Measurements from ENCODE around the gene TMEM150B. TPM values are rescaled to one million over a fixed set of nuclear protein-coding genes. Genes with fewer than 3 reads are reported as not detected.

The TMEM150B gene
- total RNA-seq, 1 experiment from 2014 or later = not detected

DNA sequence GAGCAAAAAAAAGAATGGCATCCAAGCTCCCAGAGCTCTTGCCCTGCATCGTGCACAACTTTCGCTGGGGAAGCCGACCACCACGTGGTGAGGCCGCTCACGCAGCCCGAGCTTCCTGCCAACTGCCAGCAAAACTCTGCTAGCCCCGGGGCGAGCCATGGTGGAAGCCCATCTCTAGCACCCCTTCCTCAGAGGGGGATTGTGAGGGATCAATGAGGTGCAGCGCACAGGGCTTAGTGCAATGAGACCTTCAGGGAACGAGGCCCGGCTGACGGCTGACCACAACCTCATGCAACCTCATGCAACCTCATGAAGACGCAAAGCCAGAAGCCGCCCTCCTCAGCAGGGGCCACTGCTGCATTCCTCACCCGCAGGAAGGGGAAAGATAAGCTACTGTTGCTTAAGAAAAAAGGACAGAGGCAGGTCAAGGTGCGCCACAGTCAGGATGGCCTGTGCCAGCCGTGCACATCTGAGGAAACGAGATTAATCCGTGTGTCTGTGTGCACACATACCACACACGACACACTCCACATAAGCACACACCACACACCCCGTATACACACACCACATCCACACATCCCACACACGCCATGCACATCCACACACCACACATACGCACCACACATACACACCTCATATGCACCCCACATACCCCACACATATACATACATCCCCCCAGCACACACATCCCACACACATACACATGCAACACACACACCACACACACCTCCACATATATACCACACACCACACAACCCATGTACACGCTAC, 54.8 kb downstream of the TMEM150B start:
- no peaks in the 10 kb centered on the region; the same call in 1 of the 2 replicates for H3K79me2 ChIP-seq (ENCODE audit: insufficient read depth, low read length)
- H4K20me1 ChIP-seq (ENCODE audit: insufficient read depth) = no peaks in the 10 kb centered on the region
- no peaks in the 10 kb centered on the region for H3K4me1 ChIP-seq (ENCODE audit: control insufficient read depth in 1 of 2, insufficient read depth in 2 of 2, low read length in 2 of 2)
- no peak for DNase-seq (ENCODE audit: low read depth, low spot score)
- ChIA-PET RAD21 (ENCODE audit: low non-redundant PET in 1 of 2, low total read pairs in 2 of 2, uncharacterized antibody in 2 of 2, unreplicated experiment in 2 of 2) (no interaction called here), POLR2A (no interaction called here), CTCF (no interaction called here)
- no peak overlapping the region for H3K9ac ChIP-seq (ENCODE audit: low read length)
- no peaks in the 10 kb centered on the region for H3K9me3 ChIP-seq (ENCODE audit: control insufficient read depth in 1 of 2, insufficient read depth in 1 of 2, low read depth in 1 of 2, low read length in 2 of 2)
- no peak overlapping the region for H3K4me2 ChIP-seq (ENCODE audit: low read length)
- intact Hi-C loops (cut with micrococcal nuclease) = no loop called here
- no peak overlapping the region for H3K4me3 ChIP-seq (replicated peaks in 1 of 2; ENCODE audit: low read depth in 1 of 2, low read length in 2 of 2)
- H3K36me3 ChIP-seq (ENCODE audit: control insufficient read depth in 1 of 2, insufficient read depth in 2 of 2, low read length in 2 of 2) = peaks cover 4 to 9% of the 10 kb centered on the region in 2 experiments; a peak in 3 of 4 replicates
- TF ChIP-seq EZH2phosphoT487 (IDR thresholded peaks at IDR 0.05; ENCODE audit: borderline replicate concordance) (no peak), SIN3A (IDR thresholded peaks at IDR 0.05; ENCODE audit: low read depth) (no peak), ZNF274 (IDR thresholded peaks at IDR 0.05; ENCODE audit: low read depth, low read length) (no peak), SP1 (IDR thresholded peaks at IDR 0.05; ENCODE audit: low read depth) (no peak)
- TF ChIP-seq, protein P1, sequence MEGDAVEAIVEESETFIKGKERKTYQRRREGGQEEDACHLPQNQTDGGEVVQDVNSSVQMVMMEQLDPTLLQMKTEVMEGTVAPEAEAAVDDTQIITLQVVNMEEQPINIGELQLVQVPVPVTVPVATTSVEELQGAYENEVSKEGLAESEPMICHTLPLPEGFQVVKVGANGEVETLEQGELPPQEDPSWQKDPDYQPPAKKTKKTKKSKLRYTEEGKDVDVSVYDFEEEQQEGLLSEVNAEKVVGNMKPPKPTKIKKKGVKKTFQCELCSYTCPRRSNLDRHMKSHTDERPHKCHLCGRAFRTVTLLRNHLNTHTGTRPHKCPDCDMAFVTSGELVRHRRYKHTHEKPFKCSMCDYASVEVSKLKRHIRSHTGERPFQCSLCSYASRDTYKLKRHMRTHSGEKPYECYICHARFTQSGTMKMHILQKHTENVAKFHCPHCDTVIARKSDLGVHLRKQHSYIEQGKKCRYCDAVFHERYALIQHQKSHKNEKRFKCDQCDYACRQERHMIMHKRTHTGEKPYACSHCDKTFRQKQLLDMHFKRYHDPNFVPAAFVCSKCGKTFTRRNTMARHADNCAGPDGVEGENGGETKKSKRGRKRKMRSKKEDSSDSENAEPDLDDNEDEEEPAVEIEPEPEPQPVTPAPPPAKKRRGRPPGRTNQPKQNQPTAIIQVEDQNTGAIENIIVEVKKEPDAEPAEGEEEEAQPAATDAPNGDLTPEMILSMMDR (IDR thresholded peaks at IDR 0.05 in 2 of 3, conservative IDR thresholded peaks at IDR 0.05 in 1 of 3; ENCODE audit: borderline replicate concordance in 1 of 3, insufficient read depth in 1 of 3, low read depth in 2 of 3, low read length in 2 of 3) = no peak
- TF ChIP-seq, protein P2, sequence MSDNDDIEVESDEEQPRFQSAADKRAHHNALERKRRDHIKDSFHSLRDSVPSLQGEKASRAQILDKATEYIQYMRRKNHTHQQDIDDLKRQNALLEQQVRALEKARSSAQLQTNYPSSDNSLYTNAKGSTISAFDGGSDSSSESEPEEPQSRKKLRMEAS (IDR thresholded peaks at IDR 0.05) = no peak
- H3K27me3 ChIP-seq (ENCODE audit: insufficient read depth, low read length) = no peaks in the 10 kb centered on the region
- no peaks in the 10 kb centered on the region for H3K9me2 ChIP-seq (ENCODE audit: insufficient read depth)
- ATAC-seq = no peak
- BruUV-seq (replicated peaks) = no TSS peak
- no peak overlapping the region for H3K27ac ChIP-seq (ENCODE audit: low read depth, low read length)
- no peak overlapping the region for H2AFZ ChIP-seq (ENCODE audit: low read depth, low read length, poor library complexity, severe bottlenecking)

Measured in HCT116 (cell line).